GM12891 (cell line): ENCODE measurements around the gene WDR91.

ENCODE experiments used
- DNase-seq: peaks from one replicate; pipeline ENCODE4 v3.0.0; 2011; ENCODE audit warnings: low spot score; ENCODE audit not compliant: insufficient read length
- FAIRE-seq: peaks from 2 replicates; lab custom pipeline; 2011; peaks lifted over from hg19 to GRCh38; lab: Jason Lieb, UNC
- PAX5 ChIP-seq: IDR thresholded peaks from 2 replicates; pipeline ENCODE4 v1.6.1; 2011; ENCODE audit warnings: low read length, moderate library complexity, mild to moderate bottlenecking; ENCODE audit not compliant: insufficient read depth, severe bottlenecking
- POLR2A ChIP-seq: IDR thresholded peaks from 2 replicates; pipeline ENCODE4 v1.6.1; 2011; ENCODE audit warnings: low read depth, low read length, control low read depth
- POLR2AphosphoS5 ChIP-seq: IDR thresholded peaks from 2 replicates; pipeline ENCODE4 v1.6.1; 2011; ENCODE audit warnings: low read depth, low read length, control low read depth
- POU2F2 ChIP-seq: IDR thresholded peaks from 2 replicates; pipeline ENCODE4 v1.6.1; 2011; ENCODE audit warnings: low read depth, mild to moderate bottlenecking, control low read depth, low read length, moderate library complexity
- SPI1 ChIP-seq: IDR thresholded peaks from 2 replicates; pipeline ENCODE4 v1.6.1; 2011; ENCODE audit warnings: low read depth, low read length, control low read depth
- TAF1 ChIP-seq: IDR thresholded peaks from 2 replicates; pipeline ENCODE4 v1.6.1; 2011; ENCODE audit warnings: low read depth, low read length, control low read depth

The WDR91 gene

DNA sequence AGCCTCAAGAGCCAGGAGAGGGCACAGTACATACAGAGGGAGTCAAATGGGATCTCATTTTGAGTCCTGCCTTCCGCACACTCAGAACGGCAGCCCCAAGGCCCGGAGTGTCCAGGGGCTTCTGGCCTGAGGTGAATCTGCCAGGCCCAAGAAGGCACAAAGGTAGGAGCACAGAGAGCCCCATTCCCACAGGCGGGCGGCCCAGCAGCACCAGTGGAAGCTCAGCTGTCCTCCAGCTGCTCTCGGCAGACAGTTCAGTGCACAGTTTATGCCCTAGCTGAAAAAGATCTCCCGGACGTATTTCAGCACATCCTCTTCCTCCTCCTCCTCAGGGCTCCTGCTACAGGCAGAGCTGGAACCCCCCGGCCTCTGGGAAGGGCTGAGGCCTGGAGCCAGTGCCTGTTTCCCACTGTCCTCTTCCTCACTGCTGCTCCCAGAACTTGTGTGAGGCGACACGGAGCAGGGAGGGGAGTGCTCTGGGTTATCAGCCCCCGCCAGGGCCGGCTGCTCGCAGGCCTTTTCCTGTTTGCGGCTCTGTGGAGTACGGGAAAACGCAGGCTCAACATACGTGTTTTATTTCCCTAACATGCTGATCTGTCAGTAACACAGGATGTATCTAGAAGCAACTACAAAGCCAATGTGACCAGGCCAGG is 44.9 kb downstream of the WDR91 start:
- TF ChIP-seq PAX5 (no peak), POU2F2 (no peak), POLR2A (no peak; the same call in 1 of the 2 replicates), SPI1 (no peak), POLR2AphosphoS5 (no peak), TAF1 (no peak)
- no peak for DNase-seq
- FAIRE-seq, result no peak

GRCh38 chr7:135165862-135166261 is 45.5 kb downstream of the WDR91 start:
- FAIRE-seq (no peak), DNase-seq (no peak)
- TF ChIP-seq PAX5, result no peak
- no peak for TF ChIP-seq SPI1
- TF ChIP-seq POLR2A, result no peak
- no peak for TF ChIP-seq TAF1
- TF ChIP-seq POU2F2, result no peak
- TF ChIP-seq POLR2AphosphoS5, result no peak

DNA sequence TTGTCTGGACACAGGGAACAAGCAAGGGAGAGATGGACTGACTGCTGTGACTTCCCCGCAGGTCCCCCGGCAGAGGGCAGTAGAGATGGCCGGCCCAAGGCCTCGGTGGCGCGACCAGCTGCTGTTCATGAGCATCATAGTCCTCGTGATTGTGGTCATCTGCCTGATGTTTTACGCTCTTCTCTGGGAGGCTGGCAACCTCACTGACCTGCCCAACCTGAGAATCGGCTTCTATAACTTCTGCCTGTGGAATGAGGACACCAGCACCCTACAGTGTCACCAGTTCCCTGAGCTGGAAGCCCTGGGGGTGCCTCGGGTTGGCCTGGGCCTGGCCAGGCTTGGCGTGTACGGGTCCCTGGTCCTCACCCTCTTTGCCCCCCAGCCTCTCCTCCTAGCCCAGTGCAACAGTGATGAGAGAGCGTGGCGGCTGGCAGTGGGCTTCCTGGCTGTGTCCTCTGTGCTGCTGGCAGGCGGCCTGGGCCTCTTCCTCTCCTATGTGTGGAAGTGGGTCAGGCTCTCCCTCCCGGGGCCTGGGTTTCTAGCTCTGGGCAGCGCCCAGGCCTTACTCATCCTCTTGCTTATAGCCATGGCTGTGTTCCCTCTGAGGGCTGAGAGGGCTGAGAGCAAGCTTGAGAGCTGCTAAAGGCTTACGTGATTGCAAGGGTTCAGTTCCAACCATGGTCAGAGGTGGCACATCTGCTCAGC is 46.8 kb downstream of the WDR91 start:
- peak; percentile 50 for TF ChIP-seq POLR2A
- no peak; the same call in 1 of the 2 replicates for TF ChIP-seq POLR2AphosphoS5
- no peak for DNase-seq
- FAIRE-seq, result no peak

- TF ChIP-seq TAF1 (no peak), POLR2AphosphoS5 (no peak), POU2F2 (no peak), SPI1 (no peak), PAX5 (no peak), POLR2A (no peak)
- FAIRE-seq (no peak), DNase-seq (no peak)
Observed at GRCh38 chr7:135162382-135163001, 48.8 kb downstream of the WDR91 start.

GRCh38 chr7:135161669-135162068 is 49.7 kb downstream of the WDR91 start:
- DNase-seq, result no peak
- FAIRE-seq, result no peak

GRCh38 chr7:135160858-135161653 is 50.3 kb downstream of the WDR91 start:
- FAIRE-seq, result no peak
- DNase-seq, result no peak
- peak; percentile 90 for TF ChIP-seq SPI1
- TF ChIP-seq TAF1, result no peak

More at GRCh38 chr7:135161669-135162068, 49.7 kb downstream of the WDR91 start:
- TF ChIP-seq TAF1 (no peak), POLR2A (no peak), PAX5 (no peak), POLR2AphosphoS5 (no peak), POU2F2 (no peak), SPI1 (no peak)

- FAIRE-seq (no peak), DNase-seq (no peak)
- TF ChIP-seq TAF1, result no peak
- no peak for TF ChIP-seq POLR2A
- TF ChIP-seq PAX5, result no peak
Observed at GRCh38 chr7:135160098-135160857, 51.0 kb downstream of the WDR91 start.

- TF ChIP-seq POLR2A, result no peak
- no peak for TF ChIP-seq SPI1
- no peak for TF ChIP-seq TAF1
- no peak for TF ChIP-seq POLR2AphosphoS5
- no peak for TF ChIP-seq PAX5
- no peak for TF ChIP-seq POU2F2
- DNase-seq, result no peak
- FAIRE-seq, result no peak
Observed at GRCh38 chr7:135159359-135160085, 51.8 kb downstream of the WDR91 start.

DNA sequence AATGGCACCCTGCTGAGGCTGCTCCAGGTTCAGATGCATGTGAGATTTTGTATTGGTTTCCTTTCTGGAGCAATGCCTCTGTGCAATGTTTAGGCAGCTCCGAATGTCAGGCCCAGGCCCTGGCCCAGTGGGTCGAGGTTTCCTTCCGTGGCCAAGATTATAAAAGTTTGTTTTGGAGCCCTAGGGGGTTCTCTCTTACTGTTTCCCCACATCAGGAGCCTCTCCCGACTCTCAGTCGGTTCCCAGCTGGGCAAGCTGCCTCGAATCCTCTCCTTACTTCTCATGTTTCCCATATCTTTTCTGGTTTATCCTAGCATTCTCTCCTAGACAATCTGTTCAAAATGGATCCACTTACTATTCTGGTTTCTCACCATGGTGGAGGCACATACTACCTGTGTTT is 52.5 kb downstream of the WDR91 start:
- FAIRE-seq (no peak), DNase-seq (no peak)
- TF ChIP-seq SPI1, result no peak
- no peak for TF ChIP-seq POLR2A
- TF ChIP-seq POU2F2, result no peak
- TF ChIP-seq TAF1, result no peak
- TF ChIP-seq PAX5, result no peak
- no peak for TF ChIP-seq POLR2AphosphoS5
